GM12878 (cell line): ENCODE measurements around the gene ATP13A4. TPM values are rescaled to one million over a fixed set of nuclear protein-coding genes. Genes with fewer than 3 reads are reported as not detected.

ENCODE experiments used
- HCFC1 ChIP-seq: fragments of 150-350 bp; IDR thresholded peaks from 2 replicates; pipeline ENCODE4 v1.6.1; 2014; ENCODE audit warnings: low read length
- NR2F1 ChIP-seq: fragments of 450-650 bp; conservative IDR thresholded peaks from 2 replicates; pipeline ENCODE4 v1.6.1; 2017; ENCODE audit warnings: mild to moderate bottlenecking
- polyA plus RNA-seq, 11 experiments: library from polyadenylated mRNA; depleted of rRNA in 4 of 11; unstranded in 6 of 11; stranded (reverse) in 5 of 11; fragments of >200 nt; fragmentation: Nextera tagmentation in 4 of 11; fragmentation: Illumina TruSeq in 1 of 11; extraction: Ambion mirVana in 4 of 11; extraction: Trizol in 1 of 11; gene quantifications; 1 replicate in 1 of 11; 2 replicates in 10 of 11; pipeline versions ENCODE4 v1.2.1 to v1.2.3, GENCODE V29; 2011 to 2016; ENCODE audit warnings: inconsistent platforms in 2 of 11, missing spikeins in 2 of 11, low read depth in 1 of 11
- total RNA-seq, 4 experiments: library from RNA; depleted of rRNA in 3 of 4; stranded (reverse); fragments of >200 nt in 3 of 4; fragmentation: Illumina TruSeq in 1 of 4; extraction: Trizol in 1 of 4; gene quantifications; 2 replicates each; pipeline versions ENCODE4 v1.2.1 to v1.2.3, GENCODE V29; 2013 to 2021
- TF ChIP-seq, protein P1 (sequence below): IDR thresholded peaks from 2 replicates; pipeline ENCODE4 v1.6.1; 2012; ENCODE audit warnings: improper control_type of control experiment, low read depth, low read length; ENCODE audit not compliant: insufficient replicate concordance
- TF ChIP-seq, protein P2 (sequence below): IDR thresholded peaks from 2 replicates; pipeline ENCODE4 v1.6.1; 2011; ENCODE audit warnings: low read depth, mild to moderate bottlenecking, low read length, moderate library complexity, borderline replicate concordance; ENCODE audit errors: extremely low read depth
- TF ChIP-seq, protein P3 (sequence below): IDR thresholded peaks from 2 replicates; pipeline ENCODE4 v1.6.1; 2012; ENCODE audit warnings: low read length, inconsistent platforms
- TF ChIP-seq, protein P4 (sequence below): IDR thresholded peaks from 2 replicates; pipeline ENCODE4 v1.6.1; 2012; ENCODE audit warnings: low read depth, low read length, improper control_type of control experiment

ATP13A4 gene
- total and polyA plus RNA-seq, 10 of the 15 experiments (the other 5 are each of a cell fraction or from before 2014, with no cell fraction given): 0.29 to 1.7 (median 1.0) TPM; not detected in 1

DNA sequence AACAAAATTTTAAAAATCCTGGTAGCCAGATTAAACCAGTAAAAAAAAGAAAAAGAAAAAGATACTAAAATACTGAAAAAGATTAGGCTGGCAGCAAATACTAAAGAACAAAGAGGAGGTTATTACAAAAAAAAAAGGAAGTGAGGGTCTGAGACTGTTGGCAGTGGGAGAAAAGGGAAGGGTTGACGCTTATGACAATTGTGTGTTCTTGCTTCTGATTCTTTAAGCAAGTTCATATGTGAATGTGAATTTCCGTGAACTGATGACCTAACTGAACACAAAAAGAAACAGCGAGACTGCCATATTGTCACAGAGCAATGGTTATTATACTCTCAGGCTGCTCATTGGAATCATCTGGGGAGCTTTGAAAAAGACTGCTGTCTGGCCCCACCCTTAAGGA, 56.5 kb downstream of the ATP13A4 start (continued):
- TF ChIP-seq, protein P1, sequence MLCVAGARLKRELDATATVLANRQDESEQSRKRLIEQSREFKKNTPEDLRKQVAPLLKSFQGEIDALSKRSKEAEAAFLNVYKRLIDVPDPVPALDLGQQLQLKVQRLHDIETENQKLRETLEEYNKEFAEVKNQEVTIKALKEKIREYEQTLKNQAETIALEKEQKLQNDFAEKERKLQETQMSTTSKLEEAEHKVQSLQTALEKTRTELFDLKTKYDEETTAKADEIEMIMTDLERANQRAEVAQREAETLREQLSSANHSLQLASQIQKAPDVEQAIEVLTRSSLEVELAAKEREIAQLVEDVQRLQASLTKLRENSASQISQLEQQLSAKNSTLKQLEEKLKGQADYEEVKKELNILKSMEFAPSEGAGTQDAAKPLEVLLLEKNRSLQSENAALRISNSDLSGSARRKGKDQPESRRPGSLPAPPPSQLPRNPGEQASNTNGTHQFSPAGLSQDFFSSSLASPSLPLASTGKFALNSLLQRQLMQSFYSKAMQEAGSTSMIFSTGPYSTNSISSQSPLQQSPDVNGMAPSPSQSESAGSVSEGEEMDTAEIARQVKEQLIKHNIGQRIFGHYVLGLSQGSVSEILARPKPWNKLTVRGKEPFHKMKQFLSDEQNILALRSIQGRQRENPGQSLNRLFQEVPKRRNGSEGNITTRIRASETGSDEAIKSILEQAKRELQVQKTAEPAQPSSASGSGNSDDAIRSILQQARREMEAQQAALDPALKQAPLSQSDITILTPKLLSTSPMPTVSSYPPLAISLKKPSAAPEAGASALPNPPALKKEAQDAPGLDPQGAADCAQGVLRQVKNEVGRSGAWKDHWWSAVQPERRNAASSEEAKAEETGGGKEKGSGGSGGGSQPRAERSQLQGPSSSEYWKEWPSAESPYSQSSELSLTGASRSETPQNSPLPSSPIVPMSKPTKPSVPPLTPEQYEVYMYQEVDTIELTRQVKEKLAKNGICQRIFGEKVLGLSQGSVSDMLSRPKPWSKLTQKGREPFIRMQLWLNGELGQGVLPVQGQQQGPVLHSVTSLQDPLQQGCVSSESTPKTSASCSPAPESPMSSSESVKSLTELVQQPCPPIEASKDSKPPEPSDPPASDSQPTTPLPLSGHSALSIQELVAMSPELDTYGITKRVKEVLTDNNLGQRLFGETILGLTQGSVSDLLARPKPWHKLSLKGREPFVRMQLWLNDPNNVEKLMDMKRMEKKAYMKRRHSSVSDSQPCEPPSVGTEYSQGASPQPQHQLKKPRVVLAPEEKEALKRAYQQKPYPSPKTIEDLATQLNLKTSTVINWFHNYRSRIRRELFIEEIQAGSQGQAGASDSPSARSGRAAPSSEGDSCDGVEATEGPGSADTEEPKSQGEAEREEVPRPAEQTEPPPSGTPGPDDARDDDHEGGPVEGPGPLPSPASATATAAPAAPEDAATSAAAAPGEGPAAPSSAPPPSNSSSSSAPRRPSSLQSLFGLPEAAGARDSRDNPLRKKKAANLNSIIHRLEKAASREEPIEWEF: no peak
- TF ChIP-seq, protein P2, sequence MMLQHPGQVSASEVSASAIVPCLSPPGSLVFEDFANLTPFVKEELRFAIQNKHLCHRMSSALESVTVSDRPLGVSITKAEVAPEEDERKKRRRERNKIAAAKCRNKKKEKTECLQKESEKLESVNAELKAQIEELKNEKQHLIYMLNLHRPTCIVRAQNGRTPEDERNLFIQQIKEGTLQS: no peak
- no peak for TF ChIP-seq HCFC1
- TF ChIP-seq, protein P3, sequence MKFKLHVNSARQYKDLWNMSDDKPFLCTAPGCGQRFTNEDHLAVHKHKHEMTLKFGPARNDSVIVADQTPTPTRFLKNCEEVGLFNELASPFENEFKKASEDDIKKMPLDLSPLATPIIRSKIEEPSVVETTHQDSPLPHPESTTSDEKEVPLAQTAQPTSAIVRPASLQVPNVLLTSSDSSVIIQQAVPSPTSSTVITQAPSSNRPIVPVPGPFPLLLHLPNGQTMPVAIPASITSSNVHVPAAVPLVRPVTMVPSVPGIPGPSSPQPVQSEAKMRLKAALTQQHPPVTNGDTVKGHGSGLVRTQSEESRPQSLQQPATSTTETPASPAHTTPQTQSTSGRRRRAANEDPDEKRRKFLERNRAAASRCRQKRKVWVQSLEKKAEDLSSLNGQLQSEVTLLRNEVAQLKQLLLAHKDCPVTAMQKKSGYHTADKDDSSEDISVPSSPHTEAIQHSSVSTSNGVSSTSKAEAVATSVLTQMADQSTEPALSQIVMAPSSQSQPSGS: no peak
- no peak for TF ChIP-seq NR2F1
- TF ChIP-seq, protein P4, sequence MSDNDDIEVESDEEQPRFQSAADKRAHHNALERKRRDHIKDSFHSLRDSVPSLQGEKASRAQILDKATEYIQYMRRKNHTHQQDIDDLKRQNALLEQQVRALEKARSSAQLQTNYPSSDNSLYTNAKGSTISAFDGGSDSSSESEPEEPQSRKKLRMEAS: no peak
